Measurements from ENCODE around the gene PLEKHA7.
A peak's percentile ranks its signal among the peaks of the same experiment; 100 is the strongest.

DNA sequence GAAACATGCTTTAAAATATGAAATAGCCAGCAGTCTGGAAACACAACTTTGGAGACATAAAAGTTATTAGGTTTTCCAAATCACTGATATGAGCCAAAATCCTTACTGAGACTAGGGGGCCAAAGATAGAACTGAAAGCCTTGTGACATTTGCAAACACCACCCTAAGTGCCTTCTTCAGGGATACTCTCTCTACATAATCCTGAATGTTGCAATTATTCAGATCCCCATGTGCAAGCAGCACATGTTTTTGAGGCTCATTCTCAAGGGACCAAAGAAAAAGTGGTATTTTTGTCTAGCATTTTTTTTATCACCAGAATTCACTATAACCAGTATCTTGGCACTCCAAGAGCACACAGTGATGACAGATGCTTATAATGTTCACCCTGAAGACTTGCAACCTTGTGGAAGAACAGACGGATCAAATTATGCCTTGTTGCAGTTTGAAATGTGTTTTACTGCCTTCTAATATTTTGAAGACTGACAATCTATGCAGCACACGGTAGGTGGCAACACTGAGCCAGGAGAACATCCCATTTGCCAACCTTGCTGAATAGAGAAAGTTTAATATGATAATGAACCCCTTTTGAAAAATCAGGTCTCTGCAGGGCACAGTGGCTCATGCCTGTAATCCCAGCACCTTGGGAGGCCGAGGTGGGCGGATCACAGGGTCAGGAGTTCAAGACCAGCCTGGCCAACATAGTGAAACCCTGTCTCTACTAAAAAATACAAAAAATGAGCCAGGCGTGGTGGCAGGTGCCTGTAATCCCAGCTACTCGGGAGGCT, 78.5 kb downstream of the PLEKHA7 start:
- TF ChIP-seq, protein P1, sequence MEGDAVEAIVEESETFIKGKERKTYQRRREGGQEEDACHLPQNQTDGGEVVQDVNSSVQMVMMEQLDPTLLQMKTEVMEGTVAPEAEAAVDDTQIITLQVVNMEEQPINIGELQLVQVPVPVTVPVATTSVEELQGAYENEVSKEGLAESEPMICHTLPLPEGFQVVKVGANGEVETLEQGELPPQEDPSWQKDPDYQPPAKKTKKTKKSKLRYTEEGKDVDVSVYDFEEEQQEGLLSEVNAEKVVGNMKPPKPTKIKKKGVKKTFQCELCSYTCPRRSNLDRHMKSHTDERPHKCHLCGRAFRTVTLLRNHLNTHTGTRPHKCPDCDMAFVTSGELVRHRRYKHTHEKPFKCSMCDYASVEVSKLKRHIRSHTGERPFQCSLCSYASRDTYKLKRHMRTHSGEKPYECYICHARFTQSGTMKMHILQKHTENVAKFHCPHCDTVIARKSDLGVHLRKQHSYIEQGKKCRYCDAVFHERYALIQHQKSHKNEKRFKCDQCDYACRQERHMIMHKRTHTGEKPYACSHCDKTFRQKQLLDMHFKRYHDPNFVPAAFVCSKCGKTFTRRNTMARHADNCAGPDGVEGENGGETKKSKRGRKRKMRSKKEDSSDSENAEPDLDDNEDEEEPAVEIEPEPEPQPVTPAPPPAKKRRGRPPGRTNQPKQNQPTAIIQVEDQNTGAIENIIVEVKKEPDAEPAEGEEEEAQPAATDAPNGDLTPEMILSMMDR (IDR thresholded peaks at IDR 0.05) = peak in 1 of 3 experiments; percentile 22
- no peak for TF ChIP-seq POLR2A (IDR thresholded peaks at IDR 0.05)

Data from vagina (tissue), 2 donors.